Measurements from ENCODE around the gene SARDH. TPM values are rescaled to one million over a fixed set of nuclear protein-coding genes. Genes with fewer than 3 reads are reported as not detected.

Gene SARDH
- total and polyA plus RNA-seq, 7 donors, result 0.49 to 3.0 (median 1.9) TPM; not detected in 1

GRCh38 chr9:133684121-133684935 lies 53.8 kb downstream of the SARDH start:
- Histone ChIP-seq H3K27ac (peak overlapping the region in 3 of 4 donors; percentile 14 to 41 (median 37)), H3K4me1 (peaks cover 0 to 32% (median 5%) of the 10 kb centered on the region in 4 donors), H3K27me3 (no peaks in the 10 kb centered on the region), H3K4me3 (no peak overlapping the region), H3K9me3 (no peaks in the 10 kb centered on the region), H3K36me3 (no peaks in the 10 kb centered on the region)
- 63 to 71% methylated on average over 26 of the region's 26 CpGs for WGBS, 2 donors
- TF ChIP-seq, protein P1, sequence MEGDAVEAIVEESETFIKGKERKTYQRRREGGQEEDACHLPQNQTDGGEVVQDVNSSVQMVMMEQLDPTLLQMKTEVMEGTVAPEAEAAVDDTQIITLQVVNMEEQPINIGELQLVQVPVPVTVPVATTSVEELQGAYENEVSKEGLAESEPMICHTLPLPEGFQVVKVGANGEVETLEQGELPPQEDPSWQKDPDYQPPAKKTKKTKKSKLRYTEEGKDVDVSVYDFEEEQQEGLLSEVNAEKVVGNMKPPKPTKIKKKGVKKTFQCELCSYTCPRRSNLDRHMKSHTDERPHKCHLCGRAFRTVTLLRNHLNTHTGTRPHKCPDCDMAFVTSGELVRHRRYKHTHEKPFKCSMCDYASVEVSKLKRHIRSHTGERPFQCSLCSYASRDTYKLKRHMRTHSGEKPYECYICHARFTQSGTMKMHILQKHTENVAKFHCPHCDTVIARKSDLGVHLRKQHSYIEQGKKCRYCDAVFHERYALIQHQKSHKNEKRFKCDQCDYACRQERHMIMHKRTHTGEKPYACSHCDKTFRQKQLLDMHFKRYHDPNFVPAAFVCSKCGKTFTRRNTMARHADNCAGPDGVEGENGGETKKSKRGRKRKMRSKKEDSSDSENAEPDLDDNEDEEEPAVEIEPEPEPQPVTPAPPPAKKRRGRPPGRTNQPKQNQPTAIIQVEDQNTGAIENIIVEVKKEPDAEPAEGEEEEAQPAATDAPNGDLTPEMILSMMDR (IDR thresholded peaks at IDR 0.05), result no peak
- TF ChIP-seq POLR2AphosphoS5 (IDR thresholded peaks at IDR 0.05), result no peak
- intact Hi-C loops (cut with DNase I), result no loop called here
- no peak for DNase-seq

DNA sequence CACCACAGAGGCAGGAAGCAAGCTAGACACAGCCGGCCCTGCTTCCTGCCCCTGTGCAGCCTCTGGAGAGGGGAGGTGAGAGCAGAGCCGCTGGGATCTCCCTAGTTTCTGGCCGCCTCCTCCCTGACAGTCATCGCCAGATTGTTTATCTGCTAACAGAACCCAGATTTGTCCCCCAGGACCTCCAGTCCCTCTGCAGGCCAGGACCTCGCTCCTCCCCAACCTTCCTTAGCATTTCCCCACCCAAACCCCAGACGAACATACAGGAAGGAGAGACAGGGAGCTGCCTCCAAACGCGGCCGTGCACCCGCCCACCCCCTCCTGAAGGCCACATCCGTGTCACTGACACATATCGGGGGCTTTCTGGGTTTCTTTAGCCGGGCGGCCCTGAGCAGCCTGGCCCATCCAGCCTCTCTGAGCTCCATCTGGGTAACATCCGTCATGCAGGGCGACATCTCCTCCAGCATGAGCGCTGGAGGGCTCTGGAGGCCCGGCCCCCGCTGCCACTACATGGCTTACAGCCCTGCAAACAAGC lies 54.5 kb downstream of the SARDH start:
- no peak for DNase-seq
- Histone ChIP-seq H3K27ac (peak overlapping the region in 3 of 4 donors; percentile 14 to 41 (median 37)), H3K27me3 (no peaks in the 10 kb centered on the region), H3K4me1 (peaks cover 0 to 32% (median 5%) of the 10 kb centered on the region in 4 donors), H3K9me3 (no peaks in the 10 kb centered on the region), H3K36me3 (no peaks in the 10 kb centered on the region), H3K4me3 (no peak overlapping the region)
- TF ChIP-seq, protein P1 (IDR thresholded peaks at IDR 0.05), result no peak
- TF ChIP-seq POLR2A (IDR thresholded peaks at IDR 0.05), result no peak
- no peak for TF ChIP-seq EP300 (IDR thresholded peaks at IDR 0.05)
- TF ChIP-seq POLR2AphosphoS5 (IDR thresholded peaks at IDR 0.05), result no peak
- WGBS, 2 donors, result 43 to 61% methylated on average over 19 of the region's 19 CpGs
- intact Hi-C loops (cut with DNase I), result no loop called here

GRCh38 chr9:133682818-133683585 lies 55.1 kb downstream of the SARDH start:
- intact Hi-C loops (cut with DNase I), result no loop called here
- no peak for TF ChIP-seq EP300 (IDR thresholded peaks at IDR 0.05)
- TF ChIP-seq, protein P1 (IDR thresholded peaks at IDR 0.05), result no peak
- peaks cover 0 to 32% (median 5%) of the 10 kb centered on the region in 4 donors for H3K4me1 ChIP-seq
- WGBS, 2 donors, result 71 to 75% methylated on average over 20 of the region's 20 CpGs
- H3K4me3 ChIP-seq, result no peak overlapping the region
- no peaks in the 10 kb centered on the region for H3K36me3 ChIP-seq
- H3K27me3 ChIP-seq, result no peaks in the 10 kb centered on the region
- H3K27ac ChIP-seq, result peak overlapping the region in 2 of 4 donors; percentile 37 to 41
- no peak for DNase-seq
- no peaks in the 10 kb centered on the region for H3K9me3 ChIP-seq

DNA sequence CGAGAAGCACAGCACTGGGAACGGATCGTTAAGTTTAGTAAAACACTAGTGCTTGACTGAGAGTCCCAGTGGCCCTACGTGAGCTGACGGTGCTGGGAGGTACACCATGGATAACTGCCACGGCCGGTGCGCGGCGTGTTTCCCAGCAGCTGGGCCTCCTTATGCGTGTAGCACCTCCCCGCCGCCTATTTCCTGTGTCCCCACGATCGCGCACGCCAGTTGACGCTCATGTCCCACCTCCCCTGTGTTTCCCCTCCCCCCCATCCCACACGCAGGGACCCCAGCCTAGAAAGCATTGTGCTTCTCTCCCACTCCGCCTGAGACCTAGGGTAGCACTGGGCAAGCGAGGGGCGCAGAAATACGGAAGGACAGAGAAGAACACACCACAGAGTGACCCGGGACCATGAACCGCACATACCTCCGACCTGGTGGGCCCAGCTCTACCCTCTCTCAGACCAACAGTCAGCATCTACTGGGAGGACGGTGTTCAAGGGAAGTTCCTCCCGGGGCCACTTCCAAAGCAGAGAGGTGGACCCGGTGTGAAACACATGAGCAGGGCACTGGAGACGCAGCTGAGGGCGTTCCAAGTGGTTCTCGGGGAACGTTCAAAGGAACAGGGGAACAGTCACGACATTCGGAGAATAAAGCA lies 56.4 kb downstream of the SARDH start:
- intact Hi-C loops (cut with DNase I), result no loop called here
- DNase-seq, result no peak
- Histone ChIP-seq H3K4me1 (peaks cover 0 to 32% (median 5%) of the 10 kb centered on the region in 4 donors), H3K9me3 (no peaks in the 10 kb centered on the region), H3K27ac (no peak overlapping the region), H3K36me3 (no peaks in the 10 kb centered on the region), H3K27me3 (no peaks in the 10 kb centered on the region), H3K4me3 (no peak overlapping the region)
- 90 to 92% methylated on average over 35 of the region's 35 CpGs for WGBS, 2 donors
- TF ChIP-seq, protein P1 (IDR thresholded peaks at IDR 0.05), result no peak
- TF ChIP-seq POLR2AphosphoS5 (IDR thresholded peaks at IDR 0.05), result no peak
